Ramos (cell line): ENCODE results near the gene PPM1L.

Experiments
- in situ Hi-C: fragments of 300-500 bp; cut with MboI; formaldehyde crosslinking; loops from one replicate; pipeline ENCODE4 v1.14.3; 2022; ENCODE audit warnings: low sequenced_read_pairs; ENCODE audit not compliant: unreplicated experiment

Gene PPM1L

GRCh38 chr3:160841455-160841854, 85.4 kb downstream of the PPM1L start:
- in situ Hi-C loops, result no loop called here

GRCh38 chr3:160842021-160843005, 86.3 kb downstream of the PPM1L start:
- in situ Hi-C loops, result no loop called here

GRCh38 chr3:160851629-160852210, 95.7 kb downstream of the PPM1L start:
- in situ Hi-C loops, result no loop called here

GRCh38 chr3:160852856-160853255, 96.8 kb downstream of the PPM1L start:
- in situ Hi-C loops, result no loop called here

- in situ Hi-C loops, result no loop called here
Observed at GRCh38 chr3:160856450-160856849, 100.4 kb downstream of the PPM1L start.

GRCh38 chr3:160857476-160858119, 101.6 kb downstream of the PPM1L start:
- in situ Hi-C loops, result no loop called here

GRCh38 chr3:160860346-160860745, 104.3 kb downstream of the PPM1L start:
- in situ Hi-C loops, result no loop called here

- in situ Hi-C loops, result no loop called here
Observed at GRCh38 chr3:160869825-160870224, 113.8 kb downstream of the PPM1L start.

GRCh38 chr3:160870327-160870726, 114.3 kb downstream of the PPM1L start:
- in situ Hi-C loops, result no loop called here

- in situ Hi-C loops, result no loop called here
Observed at GRCh38 chr3:160874736-160875135, 118.7 kb downstream of the PPM1L start.

GRCh38 chr3:160876643-160877042, 120.6 kb downstream of the PPM1L start:
- in situ Hi-C loops, result no loop called here

GRCh38 chr3:160879859-160880258, 123.8 kb downstream of the PPM1L start:
- in situ Hi-C loops, result no loop called here

GRCh38 chr3:160883373-160883772, 127.3 kb downstream of the PPM1L start:
- in situ Hi-C loops, result no loop called here

GRCh38 chr3:160885791-160886286, 129.8 kb downstream of the PPM1L start:
- in situ Hi-C loops, result no loop called here

GRCh38 chr3:160886421-160886820, 130.4 kb downstream of the PPM1L start:
- in situ Hi-C loops, result no loop called here

GRCh38 chr3:160893207-160893606, 137.2 kb downstream of the PPM1L start:
- in situ Hi-C loops, result no loop called here

- in situ Hi-C loops, result no loop called here
Observed at GRCh38 chr3:160904691-160905090, 148.7 kb downstream of the PPM1L start.

GRCh38 chr3:160906646-160907045, 150.6 kb downstream of the PPM1L start:
- in situ Hi-C loops, result no loop called here

- in situ Hi-C loops, result no loop called here
Observed at GRCh38 chr3:160909917-160910316, 153.9 kb downstream of the PPM1L start.

- in situ Hi-C loops, result no loop called here
Observed at GRCh38 chr3:160911411-160911810, 155.4 kb downstream of the PPM1L start.

GRCh38 chr3:160916472-160916871, 160.4 kb downstream of the PPM1L start:
- in situ Hi-C loops, result no loop called here
